ENCODE results near the gene DHDH.
"Not testable (repeated sequence)": the region's sequence is repeated elsewhere in the genome, so short reads cannot be mapped to it uniquely, and the experiment has no call there.

Gene DHDH

GRCh38 chr19:48933382-48933932 is at the start of gene DHDH:
DHDH (plus strand) TSS chr19:48933699; CDS start chr19:48933722, 23 bp downstream.
- TF ChIP-seq CTCF (IDR thresholded peaks at IDR 0.05; ENCODE audit: low read depth, low read length) = no peak
- DNase-seq (ENCODE audit: extremely low read depth, low read depth) = no peak

GRCh38 chr19:48883726-48884125 is 49.8 kb upstream of the DHDH start:
- no peak for DNase-seq (ENCODE audit: extremely low read depth, low read depth)
- TF ChIP-seq CTCF (IDR thresholded peaks at IDR 0.05; ENCODE audit: low read depth, low read length) = no peak

- DNase-seq (ENCODE audit: extremely low read depth, low read depth) = no peak
- TF ChIP-seq CTCF (IDR thresholded peaks at IDR 0.05; ENCODE audit: low read depth, low read length) = no peak
Measured at GRCh38 chr19:48887861-48888612, 45.5 kb upstream of the DHDH start.

GRCh38 chr19:48889496-48889895 is 44.0 kb upstream of the DHDH start:
- not testable (repeated sequence) for DNase-seq (ENCODE audit: extremely low read depth, low read depth)

GRCh38 chr19:48890551-48890950 is 42.9 kb upstream of the DHDH start:
- TF ChIP-seq CTCF (IDR thresholded peaks at IDR 0.05; ENCODE audit: low read depth, low read length) = no peak
- no peak for DNase-seq (ENCODE audit: extremely low read depth, low read depth)

- TF ChIP-seq CTCF (IDR thresholded peaks at IDR 0.05; ENCODE audit: low read depth, low read length) = no peak
- no peak for DNase-seq (ENCODE audit: extremely low read depth, low read depth)
Measured at GRCh38 chr19:48895226-48895625, 38.3 kb upstream of the DHDH start.

GRCh38 chr19:48896191-48896720 is 37.2 kb upstream of the DHDH start:
- no peak for DNase-seq (ENCODE audit: extremely low read depth, low read depth)
- no peak for TF ChIP-seq CTCF (IDR thresholded peaks at IDR 0.05; ENCODE audit: low read depth, low read length)
